Esophagus squamous epithelium (tissue), 5 donors: Measurements from ENCODE around the gene PIGZ. TPM values are rescaled to one million over a fixed set of nuclear protein-coding genes. Genes with fewer than 3 reads are reported as not detected.

Source experiments
- DNase-seq: peaks from one replicate; lab custom pipeline; 2025; lab: John Stamatoyannopoulos, UW
- H3K27ac ChIP-seq, 4 donors: fragments of 200-600 bp; sonication (generic); one replicate each; pipeline ENCODE4 v1.5.1; 2016 to 2019; ENCODE audit warnings: mild to moderate bottlenecking in 1 of 4
- H3K27me3 ChIP-seq, 4 donors: fragments of 200-600 bp; sonication (generic); 1 replicate in 3 of 4; 2 replicates in 1 of 4; pipeline versions ENCODE4 v1.5.1 to v1.6.0; 2017 to 2021; ENCODE audit warnings: antibody characterized with exemption in 1 of 4
- H3K36me3 ChIP-seq, 3 donors: fragments of 200-600 bp; sonication (generic); one replicate each; pipeline ENCODE4 v1.5.1; 2016 to 2019
- H3K4me1 ChIP-seq, 3 donors: fragments of 200-600 bp; sonication (generic); one replicate each; pipeline ENCODE4 v1.5.1; 2017 to 2019
- H3K4me3 ChIP-seq, 4 donors: fragments of 200-600 bp; sonication (generic); 1 replicate in 3 of 4; 2 replicates in 1 of 4; pipeline ENCODE4 v1.5.1; 2016 to 2019; ENCODE audit warnings: mild to moderate bottlenecking in 2 of 4, moderate library complexity in 1 of 4
- H3K9me3 ChIP-seq, 3 donors: fragments of 200-600 bp; sonication (generic); one replicate each; pipeline ENCODE4 v1.5.1; 2016 to 2019
- POLR2A ChIP-seq, 4 donors: fragments of 450-650 bp; IDR thresholded peaks; one replicate each; pipeline ENCODE4 v1.6.1; 2017; ENCODE audit warnings: antibody characterized with exemption in 4 of 4, mild to moderate bottlenecking in 4 of 4, moderate library complexity in 3 of 4
- WGBS, 2 donors: methylation state at CpG; one replicate each; pipeline ENCODE4 v1.1.5; 2018; 5-methylcytosine and 5-hydroxymethylcytosine counted together
- intact Hi-C: fragments of 100-400 bp; cut with DNase I; formaldehyde crosslinking; loops from one replicate; pipeline ENCODE4 v1.15.0; 2022
- total RNA-seq, 4 donors: library from RNA; depleted of rRNA; stranded (reverse); fragments of >200 nt; gene quantifications; one replicate each; pipeline ENCODE4 v1.1.0, GENCODE V29; 2016
- TF ChIP-seq, protein P1 (sequence below), 6 experiments: fragments of 450-650 bp in 4 of 6; fragments of 200-600 bp in 2 of 6; sonication (generic) in 2 of 6; IDR thresholded peaks; one replicate each; pipeline ENCODE4 v1.5.1; 2016 to 2019; ENCODE audit warnings: antibody characterized with exemption in 6 of 6, mild to moderate bottlenecking in 4 of 6, moderate library complexity in 4 of 6
- donor health status: DM: yes; HTN: yes; CAD: no.

Gene PIGZ
- total RNA-seq, 4 donors from 2014 or later, result 3.4 to 8.8 (median 5.4) TPM

DNA sequence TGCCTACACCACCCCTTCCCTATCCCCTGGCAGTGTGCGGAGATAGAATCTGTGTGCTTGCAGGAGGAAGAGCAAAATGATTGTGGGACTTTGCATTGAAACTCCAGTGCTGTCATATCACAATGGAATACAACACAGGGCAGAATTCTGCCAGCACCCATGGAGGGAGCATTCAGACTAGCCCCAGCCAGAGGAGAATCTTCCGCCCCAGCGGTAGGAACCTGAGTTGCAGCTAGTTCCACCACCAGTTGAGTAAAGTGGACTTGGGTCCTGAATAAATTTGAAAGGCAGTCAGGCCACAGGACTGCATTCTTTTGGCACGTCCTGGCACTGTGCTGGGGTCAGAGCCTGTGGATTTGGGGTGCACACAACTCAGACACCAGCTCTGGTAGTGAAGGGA lies 53.8 kb downstream of the PIGZ start:
- intact Hi-C loops, result no loop called here
- no peak overlapping the region for H3K27ac ChIP-seq
- DNase-seq, result no peak
- H3K36me3 ChIP-seq, result peaks cover 0 to 34% (median 0%) of the 10 kb centered on the region in 3 donors
- no peaks in the 10 kb centered on the region for H3K9me3 ChIP-seq
- no peak for TF ChIP-seq POLR2A (IDR thresholded peaks at IDR 0.05)
- TF ChIP-seq, protein P1, sequence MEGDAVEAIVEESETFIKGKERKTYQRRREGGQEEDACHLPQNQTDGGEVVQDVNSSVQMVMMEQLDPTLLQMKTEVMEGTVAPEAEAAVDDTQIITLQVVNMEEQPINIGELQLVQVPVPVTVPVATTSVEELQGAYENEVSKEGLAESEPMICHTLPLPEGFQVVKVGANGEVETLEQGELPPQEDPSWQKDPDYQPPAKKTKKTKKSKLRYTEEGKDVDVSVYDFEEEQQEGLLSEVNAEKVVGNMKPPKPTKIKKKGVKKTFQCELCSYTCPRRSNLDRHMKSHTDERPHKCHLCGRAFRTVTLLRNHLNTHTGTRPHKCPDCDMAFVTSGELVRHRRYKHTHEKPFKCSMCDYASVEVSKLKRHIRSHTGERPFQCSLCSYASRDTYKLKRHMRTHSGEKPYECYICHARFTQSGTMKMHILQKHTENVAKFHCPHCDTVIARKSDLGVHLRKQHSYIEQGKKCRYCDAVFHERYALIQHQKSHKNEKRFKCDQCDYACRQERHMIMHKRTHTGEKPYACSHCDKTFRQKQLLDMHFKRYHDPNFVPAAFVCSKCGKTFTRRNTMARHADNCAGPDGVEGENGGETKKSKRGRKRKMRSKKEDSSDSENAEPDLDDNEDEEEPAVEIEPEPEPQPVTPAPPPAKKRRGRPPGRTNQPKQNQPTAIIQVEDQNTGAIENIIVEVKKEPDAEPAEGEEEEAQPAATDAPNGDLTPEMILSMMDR (IDR thresholded peaks at IDR 0.05), result no peak
- no peaks in the 10 kb centered on the region for H3K27me3 ChIP-seq
- no peak overlapping the region for H3K4me3 ChIP-seq
- WGBS, 2 donors, result 94% methylated on average over 2 to 4 of the region's 4 CpGs
- no peaks in the 10 kb centered on the region for H3K4me1 ChIP-seq

DNA sequence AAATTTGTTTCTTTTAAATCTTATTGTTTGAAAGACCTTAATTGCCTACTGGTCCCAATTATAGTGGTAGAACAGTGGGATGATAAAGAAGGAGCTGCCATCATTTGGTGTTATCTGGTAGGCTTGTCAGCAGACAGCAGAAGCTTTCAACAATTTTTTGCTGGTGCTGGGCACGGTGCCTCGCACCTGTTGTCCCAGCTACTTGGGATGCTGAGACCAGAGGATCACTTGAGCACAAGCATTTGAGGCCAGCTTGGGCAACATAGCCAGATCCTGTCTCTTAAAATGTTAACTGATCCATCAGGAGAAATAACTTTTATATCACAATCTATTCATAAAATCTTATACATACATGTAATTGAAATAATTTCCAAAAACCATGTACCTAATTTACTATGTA lies 64.9 kb downstream of the PIGZ start:
- Histone ChIP-seq H3K4me3 (no peak overlapping the region), H3K27ac (no peak overlapping the region), H3K36me3 (peaks cover 0 to 93% (median 29%) of the 10 kb centered on the region in 3 donors), H3K9me3 (no peaks in the 10 kb centered on the region), H3K4me1 (no peaks in the 10 kb centered on the region), H3K27me3 (no peaks in the 10 kb centered on the region)
- no peak for DNase-seq
- intact Hi-C loops, result no loop called here
- TF ChIP-seq POLR2A (IDR thresholded peaks at IDR 0.05), result no peak
- TF ChIP-seq, protein P1 (IDR thresholded peaks at IDR 0.05), result no peak
- WGBS, 2 donors, result 92 to 100% methylated on average over 2 of the region's 2 CpGs

- no peaks in the 10 kb centered on the region for H3K9me3 ChIP-seq
- DNase-seq, result no peak
- intact Hi-C loops, result no loop called here
- TF ChIP-seq POLR2A (IDR thresholded peaks at IDR 0.05), result no peak
- TF ChIP-seq, protein P1 (IDR thresholded peaks at IDR 0.05), result no peak
- no peak overlapping the region for H3K27ac ChIP-seq
- WGBS, 2 donors, result 77 to 86% methylated on average over 1 of the region's 1 CpG
- no peak overlapping the region for H3K4me3 ChIP-seq
- peaks cover 0 to 80% (median 25%) of the 10 kb centered on the region in 3 donors for H3K36me3 ChIP-seq
- H3K4me1 ChIP-seq, result no peaks in the 10 kb centered on the region
- no peaks in the 10 kb centered on the region for H3K27me3 ChIP-seq
These were observed 66.3 kb downstream of the PIGZ start for GRCh38 chr3:196902296-196902695.

GRCh38 chr3:196901768-196902167 lies 66.9 kb downstream of the PIGZ start:
- H3K36me3 ChIP-seq, result peaks cover 0 to 75% (median 25%) of the 10 kb centered on the region in 3 donors
- TF ChIP-seq, protein P1 (IDR thresholded peaks at IDR 0.05), result no peak
- no peak for TF ChIP-seq POLR2A (IDR thresholded peaks at IDR 0.05)
- intact Hi-C loops, result no loop called here
- H3K9me3 ChIP-seq, result no peaks in the 10 kb centered on the region
- DNase-seq, result no peak
- H3K4me1 ChIP-seq, result no peaks in the 10 kb centered on the region
- no peak overlapping the region for H3K4me3 ChIP-seq
- no peak overlapping the region for H3K27ac ChIP-seq
- 58 to 75% methylated on average over 1 of the region's 1 CpG for WGBS, 2 donors
- H3K27me3 ChIP-seq, result no peaks in the 10 kb centered on the region

Other genes starting within 250 kb of the PIGZ start
- 10 to 100 TPM; 24.6 to 42.9 (median 38.8) TPM for gene PAK2, start 229.0 kb downstream of the PIGZ start, total RNA-seq
- 10 to 100 TPM; 14.5 to 37.8 (median 21.3) TPM for gene SENP5, start 100.9 kb downstream of the PIGZ start, total RNA-seq
- 10 to 100 TPM; 21.1 to 47.0 (median 33.5) TPM for gene NCBP2, start 26.3 kb downstream of the PIGZ start, total RNA-seq
- gene MELTF, start 61.0 kb upstream of the PIGZ start, total RNA-seq, result 1 to 10 TPM; 3.2 to 5.9 (median 3.9) TPM